Ramos (cell line): ENCODE measurements around the gene UTRN.

Experiments used
- in situ Hi-C: fragments of 300-500 bp; cut with MboI; formaldehyde crosslinking; loops from one replicate; pipeline ENCODE4 v1.14.3; 2022; ENCODE audit warnings: low sequenced_read_pairs; ENCODE audit not compliant: unreplicated experiment

UTRN gene

DNA sequence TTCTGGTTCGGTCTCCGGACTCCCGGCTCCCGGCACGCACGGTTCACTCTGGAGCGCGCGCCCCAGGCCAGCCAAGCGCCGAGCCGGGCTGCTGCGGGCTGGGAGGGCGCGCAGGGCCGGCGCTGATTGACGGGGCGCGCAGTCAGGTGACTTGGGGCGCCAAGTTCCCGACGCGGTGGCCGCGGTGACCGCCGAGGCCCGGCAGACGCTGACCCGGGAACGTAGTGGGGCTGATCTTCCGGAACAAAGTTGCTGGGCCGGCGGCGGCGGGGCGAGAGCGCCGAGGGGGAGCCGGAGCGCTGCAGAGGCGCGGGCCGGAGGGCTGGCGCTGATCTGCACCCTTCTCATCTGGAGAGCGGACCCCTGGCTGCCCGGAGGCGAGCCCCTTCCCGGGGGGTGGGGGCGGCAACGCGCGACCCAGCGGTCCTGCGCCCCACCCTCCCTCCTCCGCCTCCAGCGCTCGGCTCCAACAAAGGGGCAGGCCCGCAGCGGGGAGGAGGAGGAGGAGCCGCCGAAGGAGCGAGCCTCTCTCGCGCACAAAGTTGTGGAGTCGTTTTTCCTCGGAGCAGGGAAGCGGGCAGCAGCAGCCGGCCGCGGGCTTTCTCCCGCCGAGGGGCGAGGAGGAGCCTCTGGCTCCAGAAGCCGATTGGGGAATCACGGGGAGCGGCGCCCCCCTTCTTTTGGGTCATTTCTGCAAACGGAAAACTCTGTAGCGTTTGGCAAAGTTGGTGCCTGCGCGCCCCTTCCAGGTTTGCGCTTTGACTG is at the start of gene UTRN:
TSS of gene UTRN (plus strand) at position 553 of the 765 bp plus-strand sequence. CDS start 6,494 bp downstream, outside the sequence.
- in situ Hi-C loops = no loop called here

DNA sequence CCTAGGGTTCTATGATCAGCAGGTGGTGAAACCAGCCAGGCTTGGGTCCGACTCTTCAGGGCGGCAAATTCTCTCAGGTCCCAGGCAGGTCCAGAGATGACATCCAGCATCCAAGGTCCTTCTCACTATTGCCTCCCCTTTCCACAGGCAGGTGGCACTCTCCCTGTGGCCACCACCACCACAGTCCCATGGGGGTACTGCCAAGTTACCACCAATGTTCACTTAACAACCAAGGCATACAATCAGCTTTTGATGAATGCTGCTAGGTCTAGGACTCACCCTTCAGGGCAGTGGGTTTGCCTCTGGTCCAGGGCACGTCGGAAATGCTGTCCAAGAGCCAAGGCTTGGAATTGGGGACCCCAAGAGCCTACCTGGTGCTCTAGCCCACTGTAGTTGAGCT is 40.4 kb upstream of the UTRN start:
- in situ Hi-C loops = no loop called here

DNA sequence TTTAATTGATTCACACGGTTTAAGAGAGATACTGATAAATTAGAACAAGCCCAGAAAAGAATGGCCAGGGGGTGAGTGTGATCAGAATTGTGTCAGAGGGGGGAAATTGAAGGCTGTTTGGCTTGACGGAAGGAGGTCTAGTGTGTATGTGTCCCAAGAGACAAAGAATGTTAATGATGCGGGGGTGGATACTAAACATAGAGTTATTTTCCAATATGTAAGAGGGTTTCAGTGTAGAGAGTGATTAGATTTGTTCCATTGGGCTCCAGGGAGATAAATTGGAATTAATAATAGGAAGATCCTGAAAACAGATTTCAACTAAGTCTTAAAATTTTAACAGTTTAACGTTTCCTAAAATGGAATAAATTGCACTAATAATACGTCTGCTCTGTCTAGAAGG is 38.1 kb upstream of the UTRN start:
- in situ Hi-C loops = no loop called here

DNA sequence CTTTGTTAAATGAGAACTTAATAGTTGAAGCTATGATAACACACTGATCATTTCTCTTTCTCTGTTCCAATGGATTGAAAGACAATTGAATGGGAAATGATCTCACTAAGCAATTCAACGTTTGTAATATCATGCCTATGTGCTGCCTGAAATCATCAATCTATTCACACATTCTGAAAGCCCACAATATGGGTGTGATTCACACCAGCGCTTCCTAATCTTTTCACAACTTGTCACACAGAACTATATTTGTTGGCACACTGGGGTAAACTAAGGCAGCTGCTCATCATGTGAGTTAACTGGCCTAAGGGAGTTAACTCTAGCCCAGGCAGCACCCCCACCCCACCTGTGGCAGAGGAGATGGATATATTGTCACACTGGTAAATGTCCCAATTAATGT is 37.1 kb upstream of the UTRN start:
- in situ Hi-C loops = no loop called here

DNA sequence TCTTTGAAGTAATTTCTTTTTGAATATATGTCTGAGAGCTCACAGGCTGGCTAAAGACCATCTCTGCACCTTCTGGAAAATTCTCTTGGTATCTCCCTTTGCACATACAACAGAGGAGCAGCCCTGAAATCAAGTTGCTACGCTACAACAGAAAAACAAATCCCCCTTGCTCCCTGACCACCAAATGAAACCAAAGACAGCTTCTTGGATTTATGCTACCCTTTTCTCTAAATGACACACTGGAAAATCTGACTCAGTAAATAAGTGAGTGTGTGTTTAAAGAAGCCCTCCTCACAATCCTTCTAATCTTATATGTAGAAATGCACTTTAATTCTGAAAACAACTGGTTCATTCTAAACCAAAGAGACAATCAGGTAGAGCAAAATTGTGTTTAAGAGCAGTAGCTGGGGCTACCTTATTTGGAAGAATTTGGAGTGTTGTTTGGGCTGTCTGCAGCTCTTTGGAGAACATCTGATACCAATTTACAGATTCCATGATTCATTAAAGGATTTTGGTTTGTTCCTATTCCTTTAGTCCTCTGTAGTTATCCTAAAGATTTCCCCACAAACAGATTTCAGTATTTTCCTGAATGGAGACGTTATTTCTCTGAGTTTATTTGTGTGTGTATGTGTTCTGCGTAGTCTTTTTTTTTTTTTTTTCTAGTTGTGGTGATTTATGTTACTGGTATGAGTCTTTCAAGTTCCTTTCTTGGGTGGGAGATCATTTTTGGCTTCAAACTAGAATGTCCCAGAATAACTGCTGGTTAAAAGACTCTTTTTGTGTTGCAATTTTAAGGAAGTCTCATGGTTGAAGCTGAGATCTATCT is 36.4 kb upstream of the UTRN start:
- in situ Hi-C loops = no loop called here

DNA sequence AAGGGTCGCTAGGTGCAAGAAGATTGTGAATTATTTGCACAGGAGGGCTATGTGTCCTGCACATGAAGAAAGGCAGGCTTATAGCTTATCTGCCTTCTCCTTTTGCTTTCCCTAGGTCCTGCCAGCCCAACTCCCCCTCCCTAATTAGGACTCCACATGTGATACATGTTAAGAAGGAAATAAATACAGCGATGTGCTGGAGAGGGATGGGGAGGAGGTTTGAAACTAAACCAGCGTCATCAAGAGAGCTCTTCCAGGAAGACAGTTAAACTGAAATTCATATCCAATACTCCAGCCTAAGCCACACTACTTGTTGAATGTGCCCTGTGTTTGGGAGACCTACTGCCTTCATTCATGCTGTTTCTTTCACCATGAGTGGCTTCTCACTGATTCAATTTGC is 34.9 kb upstream of the UTRN start:
- in situ Hi-C loops = no loop called here

DNA sequence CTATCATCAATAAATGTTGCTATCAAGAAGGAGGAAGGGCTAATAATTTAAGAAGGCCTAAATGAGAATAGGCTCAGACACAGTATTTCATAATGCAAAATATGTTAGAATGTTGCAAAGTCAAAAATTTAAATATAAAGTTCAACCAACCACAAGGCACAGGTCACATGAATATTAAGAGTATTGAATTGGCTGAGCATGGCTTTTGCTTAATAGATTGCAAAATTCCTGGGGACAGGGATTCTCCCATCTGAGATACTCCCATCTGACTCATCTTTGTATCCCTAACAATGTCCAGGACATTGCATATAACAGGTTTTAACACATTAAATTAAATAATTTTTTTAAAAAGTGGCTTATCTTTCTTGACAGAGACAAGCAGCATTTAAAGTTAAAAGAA is 32.9 kb upstream of the UTRN start:
- in situ Hi-C loops = no loop called here

DNA sequence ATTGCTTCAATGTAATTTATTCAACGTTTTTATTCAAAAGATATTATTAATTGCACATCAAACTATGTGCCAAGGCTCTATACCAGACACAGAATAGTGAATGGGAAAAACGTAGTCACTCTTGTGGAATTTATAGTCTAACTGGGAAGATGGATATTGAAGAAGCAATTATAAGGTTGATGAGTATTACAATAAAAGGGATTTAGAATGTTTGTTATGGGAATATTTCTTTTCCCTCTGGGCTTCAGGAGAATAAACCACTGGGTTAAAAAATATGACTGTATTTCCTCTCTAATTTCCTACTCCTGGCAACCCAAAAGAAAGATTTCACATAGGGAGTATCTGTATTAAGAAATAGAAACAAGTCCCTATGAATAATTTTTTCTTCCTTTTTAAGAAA is 25.1 kb upstream of the UTRN start:
- in situ Hi-C loops = no loop called here

DNA sequence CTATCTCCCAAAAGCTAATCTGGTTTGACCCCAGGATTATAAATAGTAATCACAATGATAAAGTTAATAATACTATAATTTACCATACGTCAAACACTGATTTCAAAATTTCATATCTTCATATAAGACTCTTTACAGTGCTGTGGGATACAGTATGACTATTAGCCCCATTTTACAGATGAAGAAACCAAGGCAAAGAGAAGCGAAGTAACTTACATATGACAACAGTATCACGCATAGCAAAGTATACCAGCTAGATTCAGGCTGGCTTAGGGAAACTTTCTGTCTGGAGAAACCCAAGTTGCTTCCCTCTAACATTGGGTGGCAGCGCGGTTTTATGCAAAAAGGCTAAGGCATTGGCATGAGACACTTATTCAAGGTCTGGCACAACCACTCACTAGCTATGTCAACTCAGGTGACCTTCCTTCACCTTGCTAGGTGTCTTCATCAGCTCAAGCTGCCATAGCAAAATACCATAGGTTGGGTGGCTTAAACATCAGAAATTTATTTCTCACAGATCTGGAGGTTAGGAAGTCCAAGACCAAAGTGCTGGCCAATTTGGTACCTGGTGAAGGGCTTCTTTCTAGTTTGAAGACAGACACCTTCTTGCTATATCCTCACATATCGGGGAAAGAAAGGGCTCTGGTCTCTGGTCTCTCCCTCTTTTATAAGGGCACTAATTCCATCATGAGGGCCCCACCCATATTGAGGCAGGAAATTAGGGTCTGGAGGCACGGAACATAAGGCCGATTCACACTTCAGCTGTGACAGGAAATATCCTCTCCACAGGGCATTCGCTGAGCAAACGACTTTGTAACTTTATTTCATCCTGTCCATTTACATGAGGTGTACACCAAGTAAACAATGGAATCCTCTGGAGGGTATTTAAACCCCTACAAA is 22.4 kb upstream of the UTRN start:
- in situ Hi-C loops = no loop called here

DNA sequence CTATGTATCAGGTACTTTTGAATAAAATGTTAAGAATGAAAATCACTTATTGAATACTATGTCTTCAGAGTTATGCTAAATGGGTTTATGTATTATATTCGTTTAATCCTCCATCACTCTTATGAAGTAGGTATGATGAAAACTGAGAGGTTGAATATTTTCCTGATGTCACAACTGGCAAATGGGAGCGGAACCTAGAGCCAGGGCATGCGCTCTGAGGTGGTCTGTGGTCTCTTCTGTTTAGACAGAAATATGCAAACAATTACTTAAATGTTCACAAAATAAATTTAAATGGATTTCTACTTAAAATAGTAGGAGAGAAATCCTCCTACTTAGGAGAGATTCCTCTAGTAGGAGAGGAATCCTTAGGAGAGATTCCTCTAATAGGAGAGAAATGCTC is 21.3 kb upstream of the UTRN start:
- in situ Hi-C loops = no loop called here

DNA sequence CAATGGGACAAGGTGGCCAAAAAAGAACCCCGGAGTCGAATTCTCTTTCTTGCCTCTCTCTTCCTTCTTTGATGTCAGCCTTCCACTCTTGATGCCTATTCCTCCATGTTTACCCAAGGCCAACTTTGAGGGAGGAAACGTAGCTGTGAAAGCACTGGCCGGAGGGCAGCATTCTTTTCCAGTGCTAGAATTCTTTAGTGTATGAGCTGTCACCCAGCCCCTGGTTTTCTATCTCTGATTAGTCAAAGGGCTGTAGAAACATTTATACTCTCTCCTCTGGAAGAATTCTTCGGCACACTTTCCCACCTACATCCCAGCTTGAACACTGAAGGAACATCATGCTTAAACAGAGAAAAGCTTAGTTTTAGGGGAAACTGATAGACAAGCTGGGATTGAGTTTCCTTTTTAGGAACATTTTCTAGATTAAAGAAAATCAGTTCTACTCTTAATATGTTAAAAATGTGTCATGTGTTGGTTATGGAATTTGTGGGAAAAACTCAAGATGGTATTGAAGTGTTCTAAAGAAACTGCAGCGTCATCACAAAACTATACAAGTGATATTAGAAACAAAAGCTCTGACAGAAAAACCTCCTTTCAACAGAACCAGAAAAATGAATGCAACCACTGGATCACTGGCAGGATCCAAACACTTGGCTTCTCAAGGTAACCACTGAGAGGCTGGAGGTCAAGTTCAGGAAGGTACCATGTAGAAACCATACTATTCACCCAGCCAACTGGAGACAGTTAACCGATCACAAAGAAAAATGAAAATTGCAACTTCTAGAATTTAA is 20.7 kb upstream of the UTRN start:
- in situ Hi-C loops = no loop called here

DNA sequence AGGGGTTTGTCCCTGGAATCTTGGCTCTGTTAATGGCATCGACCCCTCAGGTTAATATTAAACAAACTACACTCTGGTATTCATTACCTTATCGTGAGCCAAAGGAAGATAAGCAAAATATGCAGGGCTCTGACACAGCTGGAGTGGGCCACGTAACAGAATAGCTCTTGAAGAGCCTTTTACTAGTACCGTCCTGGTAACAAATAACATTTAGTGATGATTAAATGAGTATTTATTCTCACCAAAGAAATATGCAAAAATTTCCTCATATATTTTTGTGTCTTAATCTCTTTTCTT is 20.1 kb upstream of the UTRN start:
- in situ Hi-C loops = no loop called here

DNA sequence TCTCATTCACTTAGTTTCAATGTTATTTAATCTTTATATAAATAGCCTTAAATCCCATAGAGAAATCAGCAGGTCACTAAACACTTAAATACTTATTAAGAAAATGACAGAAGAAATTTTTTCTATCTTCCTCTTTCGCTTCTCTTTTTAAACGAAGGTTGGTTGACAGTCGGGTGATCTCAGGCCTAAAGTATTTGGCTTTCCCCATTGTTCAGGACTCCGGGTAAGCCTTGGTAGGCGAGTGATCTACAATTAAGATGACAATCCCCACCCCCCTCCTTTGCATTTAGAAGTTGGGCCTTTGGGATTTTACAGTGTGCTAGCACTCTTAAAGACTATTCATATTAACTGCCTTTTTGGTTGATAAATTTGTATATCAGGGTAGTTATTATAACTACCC is 19.7 kb upstream of the UTRN start:
- in situ Hi-C loops = no loop called here

DNA sequence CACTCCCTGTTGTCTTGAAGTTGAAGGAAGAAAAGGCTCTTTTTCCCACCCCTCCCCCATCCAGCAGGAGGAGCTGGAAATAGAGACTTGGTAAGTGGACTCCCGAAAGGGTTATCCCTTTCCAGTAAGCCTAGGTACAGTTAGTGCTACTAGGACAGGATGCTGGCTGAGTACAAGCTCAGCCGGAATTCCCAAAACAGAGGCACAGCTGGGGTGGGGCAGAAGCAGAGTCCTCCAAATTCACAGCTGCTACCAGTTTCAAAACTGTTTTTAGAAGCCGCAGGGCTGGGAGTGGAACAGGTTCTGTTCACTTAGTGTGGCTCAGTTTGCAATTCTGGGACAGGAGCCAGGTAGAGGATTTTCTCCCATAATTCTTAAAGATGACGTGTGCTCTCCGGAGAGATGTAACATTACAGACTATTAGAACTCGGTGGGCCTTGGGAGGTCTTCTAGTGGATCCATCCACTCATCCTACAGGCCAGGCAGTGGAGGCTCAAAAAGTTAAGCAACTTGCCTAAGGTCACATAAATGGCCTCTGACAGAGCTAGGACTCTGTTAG is 19.0 kb upstream of the UTRN start:
- in situ Hi-C loops = no loop called here

DNA sequence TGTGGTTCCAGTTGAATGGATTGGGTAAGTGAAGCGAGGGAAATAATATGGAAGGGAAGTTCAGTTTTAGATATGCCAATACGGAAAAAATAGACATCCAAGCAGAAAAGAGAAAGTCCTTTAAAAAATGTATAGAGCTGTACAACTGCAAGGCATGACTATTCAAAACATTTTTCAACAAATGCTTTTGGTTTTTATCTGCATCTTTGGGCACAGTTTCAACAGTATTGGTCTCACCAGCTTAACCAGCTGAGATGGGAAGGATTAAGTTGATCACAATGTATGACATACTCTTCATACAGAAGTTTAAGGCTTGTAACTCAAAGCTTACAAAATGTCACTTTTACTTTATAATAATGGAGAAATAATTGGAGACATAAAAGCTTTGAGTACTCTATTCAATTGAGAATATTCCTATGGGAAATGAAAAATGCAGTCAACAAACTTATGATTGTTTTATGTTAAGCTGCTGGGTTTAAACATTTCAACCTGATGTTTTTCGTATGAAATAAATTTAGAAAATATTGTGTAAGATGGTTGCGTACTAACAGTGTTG is 16.3 kb upstream of the UTRN start:
- in situ Hi-C loops = no loop called here

DNA sequence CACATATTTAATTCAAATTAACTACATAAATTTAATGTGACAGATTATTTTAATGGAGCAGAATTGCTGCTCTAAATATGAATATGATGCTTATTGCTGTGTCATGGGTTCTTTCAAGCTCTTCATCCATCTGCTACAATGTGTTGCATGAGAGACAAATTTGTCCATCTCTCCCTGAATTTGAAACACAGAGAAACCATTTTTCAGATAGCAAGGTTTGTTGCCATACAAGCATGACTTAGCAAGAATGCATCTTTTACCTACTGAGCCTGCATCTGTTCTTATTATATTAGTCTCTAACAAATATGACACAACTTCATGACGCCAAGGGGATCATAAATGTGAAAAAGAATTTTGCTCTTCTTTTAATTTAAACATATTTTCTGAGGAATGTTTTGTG is 8.0 kb upstream of the UTRN start:
- in situ Hi-C loops = no loop called here

DNA sequence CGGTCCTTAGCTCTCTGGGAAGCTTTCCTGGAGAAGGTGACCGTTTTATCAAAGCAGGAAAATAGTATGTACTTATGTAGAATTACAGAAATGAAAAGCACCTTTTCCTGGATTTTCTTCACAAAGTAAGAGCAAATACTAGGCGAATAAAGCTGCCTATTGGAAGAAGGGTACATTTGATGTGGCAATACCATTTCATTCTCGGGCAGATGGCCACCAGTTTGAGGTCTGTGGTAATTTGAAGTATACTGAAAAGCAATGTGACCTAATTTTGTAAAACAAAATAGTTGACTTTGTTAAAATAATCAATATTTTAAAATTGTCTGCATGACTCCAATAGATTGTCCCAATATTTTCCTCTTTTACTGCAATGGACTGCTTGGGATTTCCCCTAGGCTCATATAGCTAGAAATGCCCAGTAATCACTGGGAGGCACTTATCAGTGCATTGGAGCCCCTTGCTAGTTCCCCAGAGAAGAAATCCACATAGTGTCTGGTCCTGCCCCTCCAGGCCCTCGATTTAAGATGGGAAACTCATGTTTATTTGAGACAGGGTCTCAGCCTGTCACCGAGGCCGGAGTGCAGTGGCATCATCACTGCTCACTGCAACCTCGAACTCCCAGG is 7.4 kb upstream of the UTRN start:
- in situ Hi-C loops = no loop called here

DNA sequence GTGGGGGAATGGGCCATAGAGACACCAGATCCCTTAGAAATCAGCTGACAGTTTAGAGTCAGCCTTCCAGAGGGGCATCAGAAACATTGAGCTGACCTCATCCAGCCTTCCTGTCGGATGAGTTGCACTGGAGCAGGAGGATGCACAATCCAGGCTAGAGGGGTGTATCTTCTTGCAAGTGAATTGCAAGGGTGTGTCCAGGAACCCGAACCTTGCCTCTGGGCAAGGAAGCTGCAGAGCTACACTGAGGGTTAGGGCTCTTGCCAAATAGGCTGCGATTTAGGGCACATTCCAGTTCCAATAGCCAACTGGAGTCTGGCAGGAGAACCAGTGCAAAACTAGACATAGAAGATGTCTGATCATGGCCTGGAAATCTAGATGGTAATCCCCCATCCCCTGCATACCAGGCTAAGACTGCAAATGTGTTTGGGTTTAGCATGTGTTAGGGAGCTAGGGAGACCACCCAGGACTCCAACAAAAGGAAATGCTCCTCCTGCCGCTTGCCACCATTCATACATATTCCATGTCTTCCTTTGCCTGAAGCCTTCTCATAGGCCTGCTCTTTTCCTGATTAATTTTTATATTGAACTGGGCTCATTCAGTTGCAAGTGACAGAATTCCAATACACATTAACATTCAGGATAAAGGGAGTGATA is 6.3 kb upstream of the UTRN start:
- in situ Hi-C loops = no loop called here
